Measurements from ENCODE around the gene CHCHD1.

Gene CHCHD1

GRCh38 chr10:73756183-73756582 lies 25.7 kb upstream of the CHCHD1 start:
- peaks cover 59% of the 10 kb centered on the region for H3K36me3 ChIP-seq (ENCODE audit: insufficient read depth, low read length)
- no peak overlapping the region for H3K4me3 ChIP-seq (ENCODE audit: low read length)
- H3K27me3 ChIP-seq (ENCODE audit: insufficient read depth, low read length) = no peaks in the 10 kb centered on the region
- no peak overlapping the region for H2AFZ ChIP-seq (ENCODE audit: low read depth, low read length)
- H3K4me1 ChIP-seq (ENCODE audit: insufficient read depth, low read length) = no peaks in the 10 kb centered on the region
- H3K9me3 ChIP-seq (ENCODE audit: low read length) = no peaks in the 10 kb centered on the region

DNA sequence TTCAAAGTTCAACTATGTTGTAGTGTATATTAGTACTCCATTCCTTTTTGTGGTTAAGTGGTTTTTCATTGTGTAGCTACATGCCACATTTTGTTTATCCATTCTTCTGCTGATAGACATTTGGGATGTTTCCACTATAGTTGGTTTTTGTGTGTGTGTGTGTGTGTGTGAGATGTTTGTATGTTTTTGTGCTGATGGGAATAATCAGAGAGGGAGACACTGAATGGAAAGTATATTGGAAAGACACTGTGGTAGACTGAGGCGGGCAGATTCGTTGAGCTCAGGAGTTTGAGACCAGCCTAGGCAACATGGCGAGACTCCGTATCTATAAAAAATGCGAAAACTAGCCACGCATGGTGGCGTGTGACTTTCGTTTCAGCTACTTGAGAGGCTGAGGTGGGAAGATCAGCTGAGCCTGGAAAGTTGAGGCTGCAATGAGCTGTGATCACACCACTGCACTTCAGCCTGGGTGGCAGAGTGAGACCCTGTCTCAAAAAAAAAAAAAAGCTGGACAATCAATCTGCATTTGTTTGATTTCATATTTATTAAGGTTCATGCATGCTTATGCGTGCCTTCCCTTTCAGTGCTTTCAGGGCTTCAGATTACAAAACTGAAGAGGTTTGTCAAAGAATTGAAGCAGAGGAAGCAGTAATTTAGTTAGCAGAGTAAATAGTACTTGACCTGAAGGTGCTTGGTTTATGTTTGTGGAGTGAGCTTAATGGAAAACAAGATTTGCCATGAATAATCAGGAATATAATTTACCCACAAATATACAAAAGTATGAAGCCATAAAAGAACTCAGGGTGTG lies 22.9 kb upstream of the CHCHD1 start:
- Histone ChIP-seq H3K4me1 (ENCODE audit: insufficient read depth, low read length) (no peaks in the 10 kb centered on the region), H3K36me3 (ENCODE audit: insufficient read depth, low read length) (peaks cover 62% of the 10 kb centered on the region), H3K9me3 (ENCODE audit: low read length) (no peaks in the 10 kb centered on the region), H2AFZ (ENCODE audit: low read depth, low read length) (no peak overlapping the region), H3K27me3 (ENCODE audit: insufficient read depth, low read length) (no peaks in the 10 kb centered on the region), H3K4me3 (ENCODE audit: low read length) (no peak overlapping the region)

DNA sequence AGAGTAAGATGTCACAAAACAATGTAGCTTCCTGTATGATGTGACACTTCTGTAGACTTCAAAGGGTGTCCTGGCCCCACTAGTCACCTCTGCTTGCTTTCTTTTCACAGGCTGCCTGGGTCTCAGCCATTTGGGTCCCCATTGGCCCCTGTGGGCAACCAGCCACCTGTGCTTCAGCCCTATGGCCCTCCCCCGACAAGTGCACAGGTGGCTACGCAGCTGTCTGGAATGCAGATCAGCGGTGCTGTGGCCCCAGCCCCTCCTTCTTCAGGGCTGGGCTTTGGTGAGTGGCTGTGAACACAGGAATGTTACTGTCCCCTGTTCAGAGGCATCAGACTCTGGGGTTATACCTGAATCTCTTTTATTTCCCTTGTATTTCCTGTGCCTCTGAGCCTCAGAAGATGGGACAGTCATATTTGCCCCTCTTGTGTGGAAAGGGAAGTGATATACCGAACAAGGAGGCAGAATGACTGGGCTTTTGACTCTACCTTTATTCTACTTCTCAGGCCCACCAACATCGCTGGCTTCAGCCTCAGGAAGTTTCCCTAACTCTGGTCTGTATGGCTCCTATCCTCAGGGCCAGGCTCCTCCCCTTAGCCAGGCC lies 22.2 kb upstream of the CHCHD1 start:
- H3K4me1 ChIP-seq (ENCODE audit: insufficient read depth, low read length) = no peaks in the 10 kb centered on the region
- H3K36me3 ChIP-seq (ENCODE audit: insufficient read depth, low read length) = peaks cover 63% of the 10 kb centered on the region
- no peak overlapping the region for H2AFZ ChIP-seq (ENCODE audit: low read depth, low read length)
- no peaks in the 10 kb centered on the region for H3K9me3 ChIP-seq (ENCODE audit: low read length)
- H3K27me3 ChIP-seq (ENCODE audit: insufficient read depth, low read length) = no peaks in the 10 kb centered on the region
- H3K4me3 ChIP-seq (ENCODE audit: low read length) = no peak overlapping the region

DNA sequence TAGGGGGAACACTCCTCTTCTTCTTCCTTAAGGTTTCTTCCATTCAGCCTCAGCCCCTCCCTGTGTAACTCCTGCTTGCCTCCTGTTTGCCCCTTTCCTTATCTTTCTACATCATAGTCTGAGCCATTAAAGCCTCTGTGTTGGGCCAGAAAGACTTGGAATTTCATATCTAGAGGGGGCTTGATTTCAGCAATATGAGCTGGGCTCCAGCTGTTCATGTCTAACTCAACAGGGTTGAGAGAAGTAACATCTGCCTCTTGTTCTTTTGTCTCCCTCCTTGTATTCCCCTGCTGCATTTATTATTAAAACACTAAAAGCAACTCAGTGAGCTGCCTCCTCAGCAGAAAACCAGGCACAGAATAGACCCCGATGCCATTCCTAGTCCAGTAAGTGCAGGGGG lies 20.1 kb upstream of the CHCHD1 start:
- Histone ChIP-seq H3K27me3 (ENCODE audit: insufficient read depth, low read length) (no peaks in the 10 kb centered on the region), H3K9me3 (ENCODE audit: low read length) (no peaks in the 10 kb centered on the region), H3K4me1 (ENCODE audit: insufficient read depth, low read length) (no peaks in the 10 kb centered on the region), H2AFZ (ENCODE audit: low read depth, low read length) (no peak overlapping the region), H3K36me3 (ENCODE audit: insufficient read depth, low read length) (peaks cover 72% of the 10 kb centered on the region), H3K4me3 (ENCODE audit: low read length) (no peak overlapping the region)

DNA sequence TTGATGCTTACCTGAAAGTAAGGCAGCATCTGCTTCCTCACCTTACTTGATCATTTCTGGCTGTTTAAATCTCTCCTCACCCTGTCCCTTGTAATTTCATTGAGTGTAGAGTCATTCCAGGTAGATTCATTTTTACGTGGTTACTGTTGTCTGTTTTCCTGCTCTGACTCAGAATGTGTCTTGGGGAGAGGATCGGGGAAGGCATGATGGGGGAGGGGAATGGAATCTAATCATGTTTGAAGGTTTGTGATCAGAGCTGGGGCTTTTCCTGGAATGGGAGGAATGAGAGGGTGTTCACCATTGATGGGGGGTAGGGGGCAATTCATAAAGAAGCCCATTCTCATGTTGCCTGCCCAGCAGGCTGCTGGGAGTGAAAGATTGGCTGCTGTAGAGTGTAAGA lies 18.9 kb upstream of the CHCHD1 start:
- Histone ChIP-seq H3K4me1 (ENCODE audit: insufficient read depth, low read length) (no peaks in the 10 kb centered on the region), H3K9me3 (ENCODE audit: low read length) (no peaks in the 10 kb centered on the region), H3K4me3 (ENCODE audit: low read length) (no peak overlapping the region), H2AFZ (ENCODE audit: low read depth, low read length) (no peak overlapping the region), H3K27me3 (ENCODE audit: insufficient read depth, low read length) (no peaks in the 10 kb centered on the region), H3K36me3 (ENCODE audit: insufficient read depth, low read length) (peaks cover 78% of the 10 kb centered on the region)

DNA sequence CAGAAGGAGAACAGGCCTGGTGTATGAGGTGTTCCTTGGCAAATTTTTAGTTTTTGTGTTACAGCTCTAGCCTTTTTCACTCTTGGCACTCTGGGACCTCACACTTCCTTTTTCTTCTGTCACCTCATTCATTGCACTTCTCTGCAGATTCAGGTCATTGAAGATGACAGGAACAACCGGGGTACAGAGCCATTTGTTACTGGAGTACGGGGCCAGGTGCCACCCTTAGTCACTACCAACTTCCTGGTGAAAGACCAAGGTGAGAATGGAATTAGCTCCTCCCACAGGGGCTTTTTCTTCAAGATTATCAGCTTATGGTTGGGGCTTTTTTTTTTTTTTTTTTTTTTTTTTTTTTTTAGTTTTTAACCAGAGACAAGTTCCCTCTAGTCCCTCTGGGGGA lies 18.5 kb upstream of the CHCHD1 start:
- Histone ChIP-seq H3K9me3 (ENCODE audit: low read length) (no peaks in the 10 kb centered on the region), H3K27me3 (ENCODE audit: insufficient read depth, low read length) (no peaks in the 10 kb centered on the region), H3K36me3 (ENCODE audit: insufficient read depth, low read length) (peaks cover 78% of the 10 kb centered on the region), H3K4me3 (ENCODE audit: low read length) (no peak overlapping the region), H3K4me1 (ENCODE audit: insufficient read depth, low read length) (no peaks in the 10 kb centered on the region), H2AFZ (ENCODE audit: low read depth, low read length) (no peak overlapping the region)

- Histone ChIP-seq H3K4me3 (ENCODE audit: low read length) (no peak overlapping the region), H2AFZ (ENCODE audit: low read depth, low read length) (no peak overlapping the region), H3K4me1 (ENCODE audit: insufficient read depth, low read length) (no peaks in the 10 kb centered on the region), H3K36me3 (ENCODE audit: insufficient read depth, low read length) (peaks cover 85% of the 10 kb centered on the region), H3K9me3 (ENCODE audit: low read length) (no peaks in the 10 kb centered on the region), H3K27me3 (ENCODE audit: insufficient read depth, low read length) (no peaks in the 10 kb centered on the region)
These were observed 16.8 kb upstream of the CHCHD1 start for GRCh38 chr10:73765066-73765465.

- Histone ChIP-seq H3K36me3 (ENCODE audit: insufficient read depth, low read length) (peaks cover 69% of the 10 kb centered on the region), H2AFZ (ENCODE audit: low read depth, low read length) (no peak overlapping the region), H3K27me3 (ENCODE audit: insufficient read depth, low read length) (no peaks in the 10 kb centered on the region), H3K9me3 (ENCODE audit: low read length) (no peaks in the 10 kb centered on the region), H3K4me3 (ENCODE audit: low read length) (no peak overlapping the region), H3K4me1 (ENCODE audit: insufficient read depth, low read length) (peaks cover 14% of the 10 kb centered on the region)
These were observed 13.0 kb upstream of the CHCHD1 start for GRCh38 chr10:73768881-73769280.

DNA sequence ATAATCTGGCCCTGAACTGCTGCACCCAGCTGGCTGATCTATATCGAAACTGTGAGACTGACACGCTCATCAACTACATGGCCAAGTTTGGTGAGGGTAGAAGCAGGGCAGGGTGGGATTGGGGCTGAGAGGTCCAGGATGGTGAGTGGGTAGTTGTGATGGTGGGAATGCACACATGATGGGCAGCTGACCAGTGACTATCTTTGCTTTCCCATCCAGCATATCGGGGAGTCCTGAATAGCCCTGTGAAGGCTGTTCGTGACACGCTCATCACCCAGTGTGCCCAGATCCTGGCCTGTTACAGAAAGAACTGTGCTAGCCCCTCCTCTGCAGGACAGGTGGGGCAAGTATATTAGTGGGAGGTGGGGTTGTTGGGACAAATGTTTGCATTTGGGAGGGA lies 12.5 kb upstream of the CHCHD1 start:
- Histone ChIP-seq H3K36me3 (ENCODE audit: insufficient read depth, low read length) (peaks cover 69% of the 10 kb centered on the region), H3K4me1 (ENCODE audit: insufficient read depth, low read length) (peaks cover 18% of the 10 kb centered on the region), H3K27me3 (ENCODE audit: insufficient read depth, low read length) (no peaks in the 10 kb centered on the region), H2AFZ (ENCODE audit: low read depth, low read length) (no peak overlapping the region), H3K4me3 (ENCODE audit: low read length) (no peak overlapping the region), H3K9me3 (ENCODE audit: low read length) (no peaks in the 10 kb centered on the region)

GRCh38 chr10:73771722-73772280 lies 10.0 kb upstream of the CHCHD1 start:
- Histone ChIP-seq H3K27me3 (ENCODE audit: insufficient read depth, low read length) (no peaks in the 10 kb centered on the region), H2AFZ (ENCODE audit: low read depth, low read length) (peak overlapping the region; percentile 94), H3K36me3 (ENCODE audit: insufficient read depth, low read length) (peaks cover 60% of the 10 kb centered on the region), H3K4me3 (ENCODE audit: low read length) (peak overlapping the region; percentile 84), H3K4me1 (ENCODE audit: insufficient read depth, low read length) (peaks cover 29% of the 10 kb centered on the region), H3K9me3 (ENCODE audit: low read length) (no peaks in the 10 kb centered on the region)

- H3K4me3 ChIP-seq (ENCODE audit: low read length) = peak overlapping the region; percentile 84
- peaks cover 58% of the 10 kb centered on the region for H3K36me3 ChIP-seq (ENCODE audit: insufficient read depth, low read length)
- peak overlapping the region; percentile 94 for H2AFZ ChIP-seq (ENCODE audit: low read depth, low read length)
- H3K9me3 ChIP-seq (ENCODE audit: low read length) = no peaks in the 10 kb centered on the region
- H3K27me3 ChIP-seq (ENCODE audit: insufficient read depth, low read length) = no peaks in the 10 kb centered on the region
- peaks cover 29% of the 10 kb centered on the region for H3K4me1 ChIP-seq (ENCODE audit: insufficient read depth, low read length)
These were observed 9.3 kb upstream of the CHCHD1 start for GRCh38 chr10:73772281-73773151.

DNA sequence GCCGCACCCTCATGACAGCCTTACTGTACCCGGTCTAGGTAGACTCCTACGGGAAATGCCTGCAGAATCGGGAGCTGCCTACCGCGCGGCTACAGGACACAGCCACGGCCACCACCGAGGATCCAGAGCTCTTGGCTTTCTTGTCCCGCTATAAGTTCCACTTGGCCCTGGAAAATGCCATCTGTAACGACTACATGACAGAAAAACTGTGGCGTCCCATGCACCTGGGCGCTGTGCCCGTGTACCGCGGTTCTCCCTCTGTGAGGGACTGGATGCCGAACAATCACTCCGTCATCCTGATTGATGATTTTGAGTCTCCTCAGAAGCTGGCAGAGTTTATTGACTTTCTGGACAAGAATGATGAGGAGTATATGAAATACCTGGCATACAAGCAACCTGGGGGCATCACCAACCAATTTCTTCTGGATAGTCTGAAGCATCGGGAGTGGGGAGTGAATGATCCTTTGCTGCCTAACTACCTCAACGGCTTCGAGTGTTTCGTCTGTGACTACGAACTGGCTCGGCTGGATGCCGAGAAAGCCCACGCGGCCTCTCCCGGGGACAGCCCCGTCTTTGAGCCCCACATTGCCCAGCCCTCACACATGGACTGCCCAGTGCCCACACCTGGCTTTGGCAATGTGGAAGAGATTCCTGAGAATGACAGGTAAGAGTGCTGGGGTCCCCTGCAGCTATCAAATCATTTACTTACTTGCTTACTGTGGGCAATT lies 8.5 kb upstream of the CHCHD1 start:
- Histone ChIP-seq H3K36me3 (ENCODE audit: insufficient read depth, low read length) (peaks cover 56% of the 10 kb centered on the region), H3K4me1 (ENCODE audit: insufficient read depth, low read length) (peaks cover 29% of the 10 kb centered on the region), H2AFZ (ENCODE audit: low read depth, low read length) (peak overlapping the region; percentile 94), H3K4me3 (ENCODE audit: low read length) (peak overlapping the region; percentile 84), H3K9me3 (ENCODE audit: low read length) (no peaks in the 10 kb centered on the region), H3K27me3 (ENCODE audit: insufficient read depth, low read length) (no peaks in the 10 kb centered on the region)

All from neuron (in vitro differentiated cells).